H1 (cell line): ENCODE measurements around the gene ZNF282. TPM values are rescaled to one million over a fixed set of nuclear protein-coding genes. Genes with fewer than 3 reads are reported as not detected.

Source experiments
- MAFK ChIP-seq: IDR thresholded peaks from 2 replicates; pipeline ENCODE4 v1.6.1; 2012; ENCODE audit warnings: low read depth, mild to moderate bottlenecking, improper control_type of control experiment, low read length
- polyA plus RNA-seq, 7 experiments: library from polyadenylated mRNA; depleted of rRNA in 3 of 7; stranded (reverse) in 5 of 7; unstranded in 2 of 7; fragments of >200 nt in 5 of 7; fragments of 200-250 nt in 2 of 7; gene quantifications; 1 replicate in 5 of 7; 2 replicates in 1 of 7; 4 replicates in 1 of 7; pipeline versions ENCODE4 v1.2.1 to v1.2.3, GENCODE V29; 2011 to 2013; ENCODE audit warnings: missing spikeins in 2 of 7, mixed read lengths in 2 of 7
- total RNA-seq: library from RNA; stranded (reverse); fragmentation: NEBNext Ultra II Directional; extraction: Animal tissue kit (Norgen Biotek cat#: 25700); gene quantifications from 2 replicates; pipeline ENCODE4 v1.2.1, GENCODE V29; 2021

Gene ZNF282
- total and polyA plus RNA-seq, 2 of the 8 experiments (the other 6 are each of a cell fraction or from before 2014, with no cell fraction given), result 16.9 to 36.3 TPM

- no peak for TF ChIP-seq MAFK
- TF ChIP-seq, all 59 proteins: peak for 0
Measured at GRCh38 chr7:149240637-149241036, 45.3 kb downstream of the ZNF282 start (continued).
